HG03342 (cell line): Measurements from ENCODE around the gene AKAP13.
"Not testable (repeated sequence)": the region's sequence is repeated elsewhere in the genome, so short reads cannot be mapped to it uniquely, and the experiment has no call there.

Experiments
- ATAC-seq: cut with Tn5 transposase; IDR thresholded peaks from one replicate; pipeline ENCODE4 v1.9.1; 2021; ENCODE audit warnings: mild to moderate bottlenecking, moderate library complexity; ENCODE audit not compliant: unreplicated experiment

The AKAP13 gene

GRCh38 chr15:85559530-85559929 is 179.1 kb downstream of the AKAP13 start:
- no peak for ATAC-seq

GRCh38 chr15:85562824-85563223 is 182.4 kb downstream of the AKAP13 start:
- ATAC-seq = no peak

GRCh38 chr15:85563328-85563727 is 182.9 kb downstream of the AKAP13 start:
- no peak for ATAC-seq

- no peak for ATAC-seq
Measured at GRCh38 chr15:85563731-85564130, 183.3 kb downstream of the AKAP13 start.

- ATAC-seq = no peak
Measured at GRCh38 chr15:85564686-85565085, 184.3 kb downstream of the AKAP13 start.

GRCh38 chr15:85568261-85568808 is 187.9 kb downstream of the AKAP13 start:
- ATAC-seq = no peak

GRCh38 chr15:85570336-85570735 is 189.9 kb downstream of the AKAP13 start:
- no peak for ATAC-seq

- ATAC-seq = no peak
Measured at GRCh38 chr15:85571780-85572179, 191.4 kb downstream of the AKAP13 start.

GRCh38 chr15:85576392-85576791 is 196.0 kb downstream of the AKAP13 start:
- no peak for ATAC-seq

GRCh38 chr15:85578941-85579701 is 198.7 kb downstream of the AKAP13 start:
- no peak for ATAC-seq

GRCh38 chr15:85579957-85580694 is 199.7 kb downstream of the AKAP13 start:
- no peak for ATAC-seq

- ATAC-seq = no peak
Measured at GRCh38 chr15:85580879-85581278, 200.5 kb downstream of the AKAP13 start.

- no peak for ATAC-seq
Measured at GRCh38 chr15:85581495-85581894, 201.1 kb downstream of the AKAP13 start.

GRCh38 chr15:85582131-85583079 is 202.0 kb downstream of the AKAP13 start:
- ATAC-seq = peak; percentile 51

GRCh38 chr15:85583442-85583841 is 203.0 kb downstream of the AKAP13 start:
- ATAC-seq = no peak

- peak; percentile 47 for ATAC-seq
Measured at GRCh38 chr15:85583923-85584390, 203.6 kb downstream of the AKAP13 start.

- ATAC-seq = no peak
Measured at GRCh38 chr15:85584872-85585271, 204.5 kb downstream of the AKAP13 start.

- not testable (repeated sequence) for ATAC-seq
Measured at GRCh38 chr15:85586196-85586595, 205.8 kb downstream of the AKAP13 start.

GRCh38 chr15:85587707-85588411 is 207.5 kb downstream of the AKAP13 start:
- ATAC-seq = no peak

- ATAC-seq = no peak
Measured at GRCh38 chr15:85588677-85589076, 208.3 kb downstream of the AKAP13 start.
